NCI-H774 (cell line): ENCODE data around the gene WIPF2.
A peak's percentile ranks its signal among the peaks of the same experiment; 100 is the strongest.

ENCODE experiments used
- DNase-seq: peaks from one replicate; lab custom pipeline; 2025; lab: John Stamatoyannopoulos, UW

WIPF2 gene

DNA sequence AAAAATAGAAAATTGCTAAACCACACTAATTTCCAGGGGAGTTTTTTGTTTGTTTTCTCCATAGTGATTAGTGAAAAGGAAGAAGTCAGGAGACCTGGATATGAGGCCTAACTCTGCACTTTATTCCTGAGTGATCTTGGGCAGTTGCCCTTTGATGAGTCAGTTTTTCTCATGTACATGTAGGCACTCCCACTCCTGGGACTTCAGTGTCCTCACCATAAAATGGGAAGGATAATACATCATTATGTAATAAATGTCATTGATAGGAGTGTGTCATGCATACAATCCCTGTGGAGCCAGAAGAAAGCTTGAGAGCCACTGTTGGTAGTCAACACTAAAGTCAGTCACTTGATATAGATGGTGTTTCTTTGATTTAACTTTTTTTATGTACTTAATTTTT, 32.5 kb downstream of the WIPF2 start:
- no peak for DNase-seq

DNA sequence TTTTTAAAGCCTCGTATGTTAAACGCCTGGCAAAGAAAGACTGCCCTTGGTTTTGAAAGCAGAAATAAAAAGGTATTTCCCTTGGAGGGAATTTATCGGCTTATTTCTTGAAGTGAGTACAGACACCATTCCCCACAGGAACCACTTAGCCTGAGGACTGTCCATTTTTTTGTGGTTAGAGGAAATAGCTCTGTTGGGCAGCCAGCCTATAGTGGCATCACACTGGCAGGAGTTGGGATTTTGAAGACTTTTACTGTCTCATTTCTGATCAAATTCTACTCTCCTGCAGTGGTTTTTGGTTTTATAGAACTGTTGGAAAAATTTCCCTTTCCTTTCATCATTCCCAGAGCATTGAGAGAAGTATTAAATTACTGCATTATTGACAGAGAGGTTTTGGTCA, 34.5 kb downstream of the WIPF2 start:
- no peak for DNase-seq

DNA sequence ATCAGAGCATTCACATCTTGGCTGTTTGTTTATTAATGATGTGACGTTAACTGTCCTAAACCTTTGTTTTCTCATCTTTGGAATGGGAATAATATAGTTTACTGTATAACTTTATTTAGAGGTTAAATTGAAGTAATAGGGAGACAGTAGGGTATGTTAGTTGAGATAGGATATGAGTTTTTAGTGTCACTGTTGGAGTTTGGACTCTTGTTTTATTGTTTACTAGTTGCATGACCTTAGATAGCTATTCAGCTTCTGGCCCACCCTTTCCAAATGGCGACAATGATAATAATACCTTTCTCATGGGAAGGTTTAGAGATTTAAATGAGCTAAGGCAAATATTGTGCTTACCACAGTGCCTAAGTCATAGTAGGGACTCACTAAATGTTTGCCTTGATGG, 40.4 kb downstream of the WIPF2 start:
- no peak for DNase-seq

DNA sequence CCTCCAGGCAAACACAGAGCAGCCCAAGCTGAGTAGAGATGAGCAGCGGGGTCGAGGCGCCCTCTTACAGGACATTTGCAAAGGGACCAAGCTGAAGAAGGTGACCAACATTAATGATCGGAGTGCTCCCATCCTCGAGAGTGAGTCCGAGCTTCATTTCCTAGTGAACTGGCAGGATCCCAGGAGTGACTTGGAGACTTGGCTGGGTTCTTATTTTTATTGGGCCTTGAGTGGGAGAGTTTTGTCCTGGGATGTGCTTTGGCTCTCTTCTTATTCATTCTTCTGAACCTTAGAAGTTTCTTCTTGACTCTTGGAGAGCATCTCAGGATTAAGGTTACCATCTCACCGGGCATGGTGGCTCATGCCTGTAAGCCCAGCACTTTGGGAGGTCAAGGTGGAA, 41.4 kb downstream of the WIPF2 start:
- DNase-seq = no peak

DNA sequence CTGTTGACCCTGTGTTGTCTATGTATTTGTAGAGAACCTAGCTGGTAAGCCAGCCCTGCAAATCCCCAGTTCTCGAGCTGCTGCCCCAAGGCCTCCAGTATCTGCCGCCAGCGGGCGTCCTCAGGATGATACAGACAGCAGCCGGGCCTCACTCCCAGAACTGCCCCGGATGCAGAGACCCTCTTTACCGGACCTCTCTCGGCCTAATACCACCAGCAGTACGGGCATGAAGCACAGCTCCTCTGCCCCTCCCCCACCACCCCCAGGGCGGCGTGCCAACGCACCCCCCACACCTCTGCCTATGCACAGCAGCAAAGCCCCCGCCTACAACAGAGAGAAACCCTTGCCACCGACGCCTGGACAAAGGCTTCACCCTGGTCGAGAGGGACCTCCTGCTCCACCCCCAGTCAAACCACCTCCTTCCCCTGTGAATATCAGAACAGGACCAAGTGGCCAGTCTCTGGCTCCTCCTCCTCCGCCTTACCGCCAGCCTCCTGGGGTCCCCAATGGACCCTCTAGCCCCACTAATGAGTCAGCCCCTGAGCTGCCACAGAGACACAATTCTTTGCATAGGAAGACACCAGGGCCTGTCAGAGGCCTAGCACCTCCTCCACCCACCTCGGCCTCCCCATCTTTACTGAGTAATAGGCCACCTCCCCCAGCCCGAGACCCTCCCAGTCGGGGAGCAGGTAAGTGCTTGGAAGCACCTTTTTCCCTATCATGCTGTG, 45.5 kb downstream of the WIPF2 start:
- no peak for DNase-seq

DNA sequence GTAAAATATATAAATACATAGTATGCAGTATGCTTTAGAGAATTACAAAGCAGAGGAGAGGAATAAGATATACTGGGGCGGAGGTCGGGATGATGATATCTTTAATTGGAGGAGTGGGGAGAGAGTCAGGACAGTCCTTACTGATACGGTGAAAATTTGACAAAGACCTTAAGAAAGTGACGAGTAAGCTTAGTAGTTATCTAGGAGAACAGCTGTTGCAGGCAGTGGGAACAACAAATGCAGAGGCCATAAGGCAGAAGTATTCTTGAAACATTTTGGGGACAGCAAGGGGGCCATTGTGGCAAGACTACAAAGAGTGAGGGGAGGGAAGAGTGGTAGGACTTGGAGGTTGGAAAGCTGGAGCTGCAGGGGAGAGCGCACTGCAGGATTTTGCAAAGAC, 46.2 kb downstream of the WIPF2 start:
- DNase-seq = no peak

DNA sequence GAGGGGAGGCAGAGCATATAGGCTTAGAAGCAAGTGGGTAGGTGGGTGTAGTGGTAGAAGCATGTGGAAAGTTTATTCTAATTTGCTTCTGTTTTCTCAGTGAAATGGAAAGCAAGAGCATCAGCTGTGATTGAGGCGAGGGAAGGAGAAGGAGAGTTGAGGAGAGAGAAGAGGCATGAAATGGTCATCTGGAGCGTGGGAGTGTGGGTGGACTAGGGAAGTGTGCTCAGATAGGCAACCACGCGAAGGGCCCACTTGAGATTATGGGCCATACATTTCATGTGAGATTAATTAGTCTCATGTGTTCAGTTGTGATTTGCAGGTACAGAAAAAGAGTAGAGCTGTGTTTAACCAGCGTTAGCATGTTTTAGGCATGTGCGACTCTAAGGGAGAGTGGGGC, 47.8 kb downstream of the WIPF2 start:
- no peak for DNase-seq

DNA sequence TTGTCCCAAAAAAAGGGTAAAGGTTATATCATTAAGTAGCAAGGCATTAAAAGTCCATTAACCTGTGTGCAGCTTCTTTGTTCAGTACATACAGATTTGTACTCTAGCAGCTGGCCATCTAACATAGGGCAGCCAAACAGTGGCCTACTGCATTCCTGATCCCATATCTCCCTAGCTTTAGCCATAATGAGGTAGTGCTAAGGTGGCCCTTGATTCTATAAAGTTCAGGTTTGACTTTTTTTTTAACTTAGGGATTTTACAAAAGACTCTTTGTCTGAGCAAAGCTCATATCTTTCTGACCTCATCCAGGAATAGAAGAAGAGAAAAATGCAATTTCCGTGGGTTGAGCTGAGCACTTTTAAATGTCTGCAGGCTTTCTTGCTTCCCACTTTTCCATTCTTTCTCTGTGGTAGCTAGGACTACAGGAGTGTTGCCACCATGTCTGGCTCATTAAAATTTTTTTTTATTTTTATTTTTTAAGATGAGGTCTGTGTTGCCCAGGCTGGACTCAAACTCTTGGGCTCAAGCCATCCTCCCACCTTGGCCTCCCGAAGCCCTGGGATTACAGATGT, 49.1 kb downstream of the WIPF2 start:
- DNase-seq = no peak

DNA sequence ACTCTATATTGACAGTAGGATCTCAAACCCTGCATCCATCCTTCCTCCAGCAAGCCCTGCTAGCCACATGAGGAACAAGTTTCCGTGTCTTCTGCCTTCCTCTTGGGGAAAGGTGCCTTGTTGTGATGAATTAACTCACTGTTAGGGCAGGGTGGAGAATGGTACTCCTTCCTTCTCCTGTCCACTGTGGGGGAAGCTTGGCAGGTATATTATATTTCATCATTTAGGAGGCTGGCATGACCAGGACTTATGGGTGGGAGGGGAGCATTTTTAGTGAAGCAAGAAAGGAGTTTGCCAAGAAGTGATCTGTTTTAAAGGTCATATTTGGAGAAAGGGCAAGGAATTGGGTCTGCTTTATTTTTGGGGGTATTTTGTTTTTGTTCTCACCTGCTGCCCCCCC, 59.3 kb downstream of the WIPF2 start:
- DNase-seq = no peak

DNA sequence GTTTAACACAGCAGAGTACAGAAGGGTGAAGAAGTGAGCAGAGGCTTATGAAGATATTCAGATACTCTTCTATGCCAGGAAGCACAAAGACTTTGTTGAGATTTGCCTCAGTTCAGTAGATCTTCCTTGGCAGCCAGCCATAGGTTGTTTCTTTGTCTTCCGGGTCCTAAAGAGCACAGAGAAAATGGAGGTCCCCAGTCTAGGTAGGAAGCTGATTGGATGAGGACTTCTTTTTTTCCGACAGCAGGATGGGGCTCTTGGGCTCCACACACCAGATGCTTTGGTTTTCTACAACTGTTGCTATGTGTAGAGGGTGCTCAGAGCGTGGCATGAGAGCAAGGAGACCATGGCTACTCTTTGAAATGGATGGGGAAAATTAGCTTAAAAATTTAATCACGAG, 60.3 kb downstream of the WIPF2 start:
- no peak for DNase-seq

DNA sequence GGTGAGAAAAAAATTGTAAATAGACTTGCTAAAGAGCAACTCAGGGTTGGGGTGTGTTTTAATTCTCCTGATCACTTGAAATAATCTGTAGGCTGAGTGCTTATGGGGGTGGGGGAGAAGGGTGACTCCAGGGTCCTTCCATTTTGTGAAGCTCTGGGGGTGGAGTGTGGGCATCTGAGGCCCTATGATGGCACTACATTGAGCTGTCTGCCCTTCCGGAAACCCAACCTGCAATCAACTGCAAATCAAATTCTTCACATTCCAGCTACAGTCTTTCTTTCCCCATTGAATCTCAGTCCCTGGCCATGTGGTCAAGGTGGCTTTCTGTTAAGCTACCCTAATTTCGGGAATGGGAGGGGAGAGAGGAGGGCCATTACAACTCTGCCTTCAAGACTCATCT, 62.6 kb downstream of the WIPF2 start:
- DNase-seq = no peak

DNA sequence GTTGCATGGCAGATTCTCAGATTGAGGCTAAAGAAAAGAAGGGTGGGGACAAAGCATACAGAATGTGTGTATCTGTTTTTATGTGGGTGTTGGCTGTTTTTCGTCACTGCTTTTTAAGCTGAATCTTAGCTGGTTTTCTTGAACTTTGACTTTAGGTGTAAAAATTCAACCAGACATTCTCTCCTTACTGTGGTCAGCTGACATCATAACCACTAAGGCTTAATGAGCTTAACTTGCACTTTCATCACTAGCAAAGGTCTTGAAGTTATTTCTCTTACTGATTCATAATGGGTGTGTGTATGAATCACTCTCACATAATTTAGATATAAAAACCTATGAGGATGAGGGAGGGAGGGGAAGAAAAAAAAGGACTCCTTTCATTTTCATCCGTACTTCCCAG, 64.6 kb downstream of the WIPF2 start:
- no peak for DNase-seq

DNA sequence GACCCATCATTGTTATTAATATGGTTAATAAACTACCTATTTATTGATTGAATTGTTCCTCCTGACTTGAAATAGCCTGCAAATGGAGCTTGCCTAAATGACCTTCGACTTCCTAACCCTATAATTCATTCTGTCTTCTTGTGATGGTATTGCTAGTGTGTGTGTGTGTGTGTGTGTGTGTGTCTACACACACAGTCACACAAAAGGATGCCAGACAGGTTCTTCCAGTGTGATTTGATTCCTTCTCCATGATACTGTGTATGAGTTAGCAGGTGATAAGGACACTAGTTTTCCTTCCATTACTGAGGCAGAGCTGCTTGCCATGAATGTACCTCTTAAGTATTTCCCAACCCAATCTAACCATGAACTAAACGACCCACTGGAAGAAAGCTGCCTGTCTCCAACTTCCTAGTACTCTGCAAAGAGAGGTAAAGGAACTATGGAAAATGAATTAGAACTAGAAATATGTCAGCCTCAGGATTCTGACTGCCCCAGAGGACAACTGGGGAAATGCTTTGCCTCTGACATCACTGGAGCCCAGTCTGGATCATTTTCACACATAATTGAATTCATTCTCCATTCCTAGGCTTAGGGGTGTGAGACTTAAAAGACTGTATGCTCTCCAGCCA, 65.1 kb downstream of the WIPF2 start:
- DNase-seq = no peak

DNA sequence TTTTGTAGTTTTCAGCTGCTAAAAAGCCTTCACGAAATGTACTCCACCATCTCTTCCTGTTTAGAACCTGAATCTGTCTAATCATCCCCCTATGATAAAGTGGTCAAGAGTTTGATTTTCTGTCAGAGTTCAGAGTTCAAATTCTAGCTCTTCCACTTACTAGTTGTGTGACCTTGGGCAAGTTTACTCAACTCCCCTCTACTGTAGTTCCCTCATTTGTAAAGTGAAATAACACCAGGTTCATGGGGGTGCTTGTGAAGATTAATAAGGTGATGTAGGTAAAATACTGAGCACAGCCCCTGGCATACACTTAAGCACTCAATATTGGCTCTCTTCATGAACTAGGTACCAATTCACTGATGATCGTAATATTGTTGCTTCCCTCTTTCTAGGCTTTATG, 67.4 kb downstream of the WIPF2 start:
- no peak for DNase-seq

DNA sequence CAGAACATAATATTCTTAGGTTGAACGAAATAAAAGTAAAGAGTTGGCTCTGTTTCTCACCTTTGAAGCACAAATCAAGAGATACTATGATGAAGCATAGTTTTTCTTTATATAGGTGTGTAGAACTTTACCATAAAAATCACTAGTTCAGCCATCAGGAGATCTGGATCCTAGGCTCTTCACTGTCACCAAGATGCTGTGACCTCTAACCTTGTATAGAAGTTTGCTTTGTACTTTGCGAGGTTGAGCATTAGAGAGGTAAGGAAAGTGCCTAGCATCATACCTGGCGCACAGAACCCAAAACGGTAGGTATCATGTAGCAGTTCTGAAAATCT, 68.0 kb downstream of the WIPF2 start:
- DNase-seq = no peak

DNA sequence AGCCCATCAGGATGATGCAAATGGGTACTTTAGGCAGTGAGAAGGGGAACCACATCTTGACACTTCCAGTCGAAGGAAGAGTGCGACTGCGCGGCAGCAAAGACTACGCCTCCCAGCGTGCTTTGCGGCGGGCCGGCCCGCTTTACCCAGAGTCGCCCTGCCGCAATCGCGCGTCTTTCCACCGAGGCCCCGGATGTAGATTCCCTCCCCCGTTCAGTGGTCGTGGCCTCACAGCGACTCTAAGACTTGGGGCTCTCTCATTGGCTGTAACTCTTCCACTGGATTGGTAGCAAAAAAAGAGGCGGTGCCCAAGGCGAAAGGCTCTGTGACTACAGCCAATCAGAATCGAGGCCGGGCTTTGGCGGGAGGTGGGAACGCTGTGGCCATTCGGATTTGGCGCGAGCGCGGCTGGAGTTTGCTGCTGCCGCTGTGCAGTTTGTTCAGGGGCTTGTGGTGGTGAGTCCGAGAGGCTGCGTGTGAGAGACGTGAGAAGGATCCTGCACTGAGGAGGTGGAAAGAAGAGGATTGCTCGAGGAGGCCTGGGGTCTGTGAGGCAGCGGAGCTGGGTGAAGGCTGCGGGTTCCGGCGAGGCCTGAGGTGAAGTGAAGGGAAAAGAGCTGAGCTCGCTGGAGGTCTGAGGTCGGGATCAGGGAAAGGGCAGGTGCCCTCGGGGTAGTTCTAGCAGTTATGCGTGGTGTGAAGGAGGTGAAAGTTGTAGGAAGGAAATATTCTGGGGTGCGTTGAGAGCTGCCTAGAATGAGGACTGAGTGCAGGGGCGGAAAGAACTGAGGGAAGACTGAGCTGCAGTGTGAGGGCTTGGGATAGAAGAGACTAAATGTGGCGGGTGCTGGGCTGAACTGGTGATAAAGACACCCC, 68.6 kb downstream of the WIPF2 start, which contains the start of gene CDC6:
Gene CDC6 (plus strand): TSS at position 386 of the 876 bp plus-strand sequence. CDS start 1,542 bp downstream, outside the sequence.
- DNase-seq = peak; percentile 100

DNA sequence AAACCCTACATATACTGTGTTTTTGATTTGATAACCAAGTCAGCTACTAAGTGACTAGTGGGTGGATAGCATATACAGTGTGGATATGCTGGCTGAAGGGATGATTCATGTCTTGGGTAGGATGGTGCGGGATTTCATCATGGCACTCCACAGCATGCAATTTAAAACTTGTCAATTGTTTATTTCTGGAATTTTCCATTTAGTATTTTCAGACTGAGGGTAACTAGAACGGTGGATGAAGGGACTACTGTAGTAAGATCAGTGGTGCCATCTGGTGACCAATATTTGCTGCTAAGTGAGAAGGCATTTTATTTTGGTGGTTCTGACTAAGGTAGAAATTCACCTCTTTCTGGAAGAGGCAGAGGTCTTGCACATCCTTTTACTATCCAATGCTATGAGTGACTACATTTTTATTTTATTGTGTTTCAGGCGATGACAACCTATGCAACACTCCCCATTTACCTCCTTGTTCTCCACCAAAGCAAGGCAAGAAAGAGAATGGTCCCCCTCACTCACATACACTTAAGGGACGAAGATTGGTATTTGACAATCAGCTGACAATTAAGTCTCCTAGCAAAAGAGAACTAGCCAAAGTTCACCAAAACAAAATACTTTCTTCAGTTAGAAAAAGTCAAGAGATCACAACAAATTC, 71.7 kb downstream of the WIPF2 start:
- no peak for DNase-seq

DNA sequence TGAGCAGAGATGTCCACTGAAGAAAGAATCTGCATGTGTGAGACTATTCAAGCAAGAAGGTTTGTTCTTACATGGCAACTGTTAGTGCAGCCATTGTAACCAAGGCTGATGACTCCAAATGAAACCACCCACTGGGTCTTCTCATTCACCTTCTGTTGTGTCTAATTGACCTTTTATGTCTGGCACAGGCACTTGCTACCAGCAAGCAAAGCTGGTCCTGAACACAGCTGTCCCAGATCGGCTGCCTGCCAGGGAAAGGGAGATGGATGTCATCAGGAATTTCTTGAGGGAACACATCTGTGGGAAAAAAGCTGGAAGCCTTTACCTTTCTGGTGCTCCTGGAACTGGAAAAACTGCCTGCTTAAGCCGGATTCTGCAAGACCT, 72.2 kb downstream of the WIPF2 start:
- DNase-seq = no peak

DNA sequence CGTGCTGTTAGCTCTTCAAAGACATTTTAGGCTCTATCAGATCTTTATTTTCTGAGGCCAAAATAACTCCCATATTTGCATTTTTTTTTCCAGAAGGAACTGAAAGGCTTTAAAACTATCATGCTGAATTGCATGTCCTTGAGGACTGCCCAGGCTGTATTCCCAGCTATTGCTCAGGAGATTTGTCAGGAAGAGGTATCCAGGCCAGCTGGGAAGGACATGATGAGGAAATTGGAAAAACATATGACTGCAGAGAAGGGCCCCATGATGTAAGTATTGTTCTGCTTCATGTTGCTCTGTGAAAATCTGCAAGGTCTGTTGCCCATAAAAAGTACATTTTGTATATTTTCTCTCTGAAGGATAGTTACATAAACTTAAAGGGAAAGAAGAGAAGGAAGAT, 74.3 kb downstream of the WIPF2 start:
- no peak for DNase-seq

DNA sequence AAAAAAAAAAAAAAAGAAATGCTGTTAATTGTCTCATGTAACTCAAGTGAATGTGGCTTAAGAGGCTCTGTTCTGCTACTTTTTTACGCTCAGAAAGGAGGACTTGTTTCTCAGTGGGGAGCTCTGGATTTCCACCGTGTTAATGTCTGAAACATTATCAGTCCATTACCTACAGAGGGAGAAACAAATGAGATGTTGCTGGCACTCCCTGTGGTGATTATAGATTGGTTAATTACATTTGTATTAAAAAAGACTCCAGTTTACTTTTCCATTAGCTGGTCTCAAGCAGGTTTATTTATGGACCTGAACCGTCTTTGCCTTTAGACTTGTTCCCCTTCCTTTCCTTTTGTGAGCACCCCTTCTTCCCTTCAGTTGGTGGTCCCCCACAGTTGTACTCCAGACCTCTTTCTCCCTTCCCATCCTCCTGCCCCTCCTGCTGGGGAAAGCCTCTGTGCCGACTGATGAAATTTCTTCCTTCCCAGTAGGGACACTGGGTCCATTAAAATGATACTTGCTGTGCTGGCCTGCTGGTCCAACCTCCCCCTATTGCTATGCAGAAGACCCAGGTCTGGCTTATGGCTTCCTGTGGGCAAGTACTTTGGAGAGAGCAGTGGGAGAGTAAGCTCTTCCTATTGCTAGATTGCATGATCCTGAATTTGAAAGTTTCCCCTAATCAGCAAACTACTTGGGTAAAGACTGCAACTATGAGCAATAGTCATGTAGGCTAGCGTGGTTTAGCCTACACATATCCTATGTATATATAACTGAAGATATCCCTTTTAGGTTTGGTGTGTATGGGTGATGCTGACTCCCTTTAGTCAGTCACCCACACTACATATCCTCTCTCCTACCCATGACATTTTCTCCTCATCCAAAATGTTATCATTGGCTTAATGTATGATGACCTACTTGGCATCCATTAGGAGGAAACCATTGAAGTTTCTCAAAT, 76.7 kb downstream of the WIPF2 start:
- DNase-seq = no peak

DNA sequence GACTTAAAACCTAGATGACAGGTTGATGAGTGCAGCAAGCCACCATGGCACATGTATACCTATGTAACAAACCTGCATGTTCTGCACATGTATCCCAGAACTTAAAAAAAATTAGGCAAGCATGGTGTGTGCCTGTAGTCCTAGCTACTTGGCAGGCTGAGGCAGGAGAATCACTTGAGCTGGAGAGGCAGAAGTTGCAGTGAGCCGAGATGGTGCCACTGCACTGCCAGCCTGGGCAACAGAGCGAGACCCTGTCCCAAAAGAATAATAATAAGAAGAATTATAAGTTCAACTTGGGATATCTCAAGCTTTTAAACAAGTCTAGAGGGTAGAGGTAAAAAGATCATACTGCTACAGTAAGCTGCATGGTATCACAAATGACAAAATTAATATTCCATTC, 78.4 kb downstream of the WIPF2 start:
- no peak for DNase-seq
